Amniotic stem cell (primary cell): Measurements from ENCODE around the gene LARGE2.

Experiments used
- DNase-seq: peaks from one replicate; lab custom pipeline; 2025; lab: John Stamatoyannopoulos, UW

LARGE2 gene

DNA sequence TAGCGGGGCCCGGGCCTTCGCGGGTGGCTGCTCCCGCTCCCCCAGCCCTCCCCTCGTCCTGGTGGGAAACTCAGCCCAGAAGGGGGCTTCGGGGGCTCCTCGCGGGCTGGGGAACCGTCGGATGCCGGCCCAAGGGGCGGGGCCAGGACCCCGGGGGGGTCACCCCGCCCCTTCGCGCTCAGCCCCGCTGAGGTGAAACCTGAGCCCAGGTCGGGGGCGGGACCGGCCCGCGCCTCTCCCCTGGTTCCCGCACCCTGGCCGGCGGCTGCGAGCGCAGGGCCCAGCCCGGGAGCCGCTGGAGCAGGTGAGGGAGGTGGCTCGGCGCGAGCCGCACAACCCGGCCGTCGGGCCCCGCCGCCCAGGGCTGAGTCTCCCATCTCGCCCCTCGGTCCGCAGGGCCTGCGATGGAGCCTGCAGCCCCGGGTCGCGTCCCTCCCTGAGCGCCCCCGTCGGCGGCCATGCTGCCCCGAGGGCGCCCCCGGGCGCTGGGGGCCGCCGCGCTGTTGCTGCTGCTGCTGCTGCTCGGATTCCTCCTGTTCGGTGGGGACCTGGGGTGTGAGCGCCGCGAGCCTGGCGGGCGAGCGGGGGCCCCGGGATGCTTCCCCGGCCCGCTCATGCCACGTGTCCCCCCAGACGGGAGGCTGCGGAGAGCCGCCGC lies at the start of gene LARGE2:
TSS of gene LARGE2 (plus strand) at position 232 of the 658 bp plus-strand sequence. CDS start at position 459, 227 bp downstream.
- no peak for DNase-seq

DNA sequence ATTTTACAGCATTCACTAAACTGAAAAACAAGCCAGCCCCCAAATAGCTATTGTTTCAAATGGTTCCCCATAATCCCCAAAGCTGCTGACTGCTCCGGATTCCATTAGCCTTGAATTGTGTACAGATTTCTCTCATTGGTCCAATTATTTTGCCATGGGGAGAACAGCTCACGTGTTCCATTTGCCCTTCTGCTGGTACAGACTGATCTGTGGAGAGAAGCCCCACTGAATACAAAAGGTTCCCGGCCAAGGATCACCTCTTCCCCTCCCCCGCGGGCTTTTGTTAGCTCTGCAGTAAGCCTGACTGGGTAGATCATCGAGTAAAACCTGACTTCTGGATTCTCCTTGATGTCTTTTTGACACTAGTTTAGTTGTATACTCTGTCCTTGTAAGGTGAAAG lies 46.1 kb upstream of the LARGE2 start:
- no peak for DNase-seq

DNA sequence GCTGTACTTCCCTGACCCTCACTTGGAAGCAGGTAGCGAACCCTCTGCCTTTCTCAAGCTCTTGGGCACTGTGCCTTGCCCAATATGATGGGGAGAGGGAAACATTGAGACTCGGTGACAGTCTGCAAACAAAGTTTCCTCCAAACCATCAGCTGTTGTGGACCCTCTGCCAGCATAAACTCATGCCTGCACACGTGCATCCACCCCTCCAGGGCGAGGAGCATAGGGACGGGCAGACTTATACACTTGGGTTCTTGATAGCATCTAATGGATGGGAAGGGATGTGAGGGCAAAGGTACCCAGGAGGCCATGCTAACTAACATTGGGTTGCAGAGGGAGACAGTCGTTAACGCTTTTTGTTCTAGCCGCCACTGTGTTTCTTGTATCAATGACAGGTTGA lies 45.2 kb upstream of the LARGE2 start:
- DNase-seq: no peak

DNA sequence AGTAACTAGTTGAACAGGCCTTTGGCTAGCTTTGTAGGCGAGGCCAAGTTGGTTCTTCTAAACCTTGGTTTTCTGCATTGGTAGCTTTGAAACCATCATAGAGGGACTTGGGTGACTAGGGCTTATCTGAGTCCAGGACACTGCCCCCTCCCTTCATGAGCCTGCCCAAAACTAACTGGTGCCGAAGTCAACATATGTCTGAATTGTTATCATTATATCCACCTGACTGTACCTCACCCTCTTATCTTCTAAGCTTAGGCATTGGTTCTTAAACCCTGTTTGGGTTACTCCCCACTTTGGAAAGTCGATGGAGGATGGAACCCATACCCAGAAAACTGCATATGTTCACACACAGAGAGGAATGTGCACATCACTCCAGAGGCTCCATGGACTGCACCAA lies 44.6 kb upstream of the LARGE2 start:
- no peak for DNase-seq

DNA sequence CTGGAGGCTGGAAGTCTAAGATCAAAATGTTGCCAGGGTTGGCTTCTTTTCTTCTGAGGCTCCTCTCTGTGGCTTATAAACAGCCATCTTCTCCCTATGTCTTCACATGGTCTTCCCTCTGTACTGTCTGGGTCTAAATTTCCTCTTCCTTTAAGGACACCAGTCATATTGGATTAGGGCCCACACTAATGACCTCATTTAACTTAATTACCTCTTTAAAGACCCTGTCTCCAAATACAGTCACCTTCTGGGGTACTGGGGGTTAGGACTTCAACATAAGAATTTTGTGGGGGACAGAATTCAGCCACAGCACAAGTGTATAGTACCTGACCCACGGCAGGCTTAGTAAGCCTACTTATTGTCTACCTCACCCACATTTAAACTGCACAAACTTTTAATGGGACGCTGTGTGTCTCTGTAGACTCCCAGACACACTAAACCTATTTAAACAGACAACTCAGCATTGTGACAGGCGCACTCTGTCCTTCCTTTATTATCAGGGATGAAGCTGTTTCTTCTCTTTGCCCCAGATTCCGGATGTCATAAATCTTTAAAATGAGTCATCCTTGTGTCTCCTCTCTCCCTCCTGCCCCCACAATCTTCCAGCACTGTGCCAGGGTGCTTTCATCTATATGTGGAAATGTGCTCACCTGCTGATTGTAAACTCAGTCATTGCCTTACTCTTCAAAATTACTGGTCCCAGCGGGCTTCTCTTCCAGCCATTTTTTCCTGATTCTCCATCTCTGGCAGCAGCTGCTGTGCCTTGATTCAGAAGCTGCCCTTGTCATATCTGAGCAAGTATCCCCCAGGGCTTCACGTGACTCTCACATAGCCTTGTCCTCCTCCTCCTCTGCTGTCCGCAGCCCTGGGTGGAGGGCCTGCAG lies 42.4 kb upstream of the LARGE2 start:
- no peak for DNase-seq

DNA sequence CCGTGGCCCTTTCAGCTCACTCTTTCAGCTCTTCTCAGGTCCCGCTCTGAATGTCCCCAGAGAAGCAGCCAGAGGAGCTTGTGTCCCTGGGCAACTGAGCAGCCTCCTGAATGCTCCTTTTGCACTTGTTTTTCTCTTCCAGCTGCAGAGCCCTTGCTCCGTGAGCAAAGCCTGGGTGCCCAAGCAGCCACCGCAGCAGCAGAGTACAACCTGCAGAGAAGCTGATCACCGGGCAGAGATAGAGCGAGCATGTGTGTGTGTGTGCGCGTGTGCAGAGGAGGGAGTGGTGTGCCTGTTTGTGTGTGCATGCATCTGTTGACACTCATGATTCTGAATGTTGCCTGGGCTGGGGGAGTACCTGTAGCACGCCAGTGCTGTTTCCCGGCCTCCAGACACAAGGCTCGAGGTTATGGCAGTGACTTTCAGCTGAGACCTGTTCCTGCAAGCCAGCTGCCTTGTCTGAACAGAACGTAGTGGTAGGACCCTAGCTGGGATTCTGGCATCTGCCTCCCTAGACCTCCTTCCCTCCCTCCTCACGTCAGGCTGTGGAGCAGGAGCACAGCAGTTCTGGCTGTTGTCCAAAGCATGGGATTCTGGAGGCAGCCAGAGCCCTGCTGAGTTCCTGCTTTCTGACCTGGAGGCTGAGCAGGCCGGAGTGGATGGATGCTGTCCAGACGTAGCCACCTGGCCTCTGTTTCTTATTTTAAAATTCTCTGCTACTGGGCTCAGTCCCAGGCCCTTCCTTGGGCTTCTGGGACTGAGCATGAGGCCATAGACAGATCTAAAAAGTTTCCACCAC lies 41.5 kb upstream of the LARGE2 start:
- DNase-seq: no peak

DNA sequence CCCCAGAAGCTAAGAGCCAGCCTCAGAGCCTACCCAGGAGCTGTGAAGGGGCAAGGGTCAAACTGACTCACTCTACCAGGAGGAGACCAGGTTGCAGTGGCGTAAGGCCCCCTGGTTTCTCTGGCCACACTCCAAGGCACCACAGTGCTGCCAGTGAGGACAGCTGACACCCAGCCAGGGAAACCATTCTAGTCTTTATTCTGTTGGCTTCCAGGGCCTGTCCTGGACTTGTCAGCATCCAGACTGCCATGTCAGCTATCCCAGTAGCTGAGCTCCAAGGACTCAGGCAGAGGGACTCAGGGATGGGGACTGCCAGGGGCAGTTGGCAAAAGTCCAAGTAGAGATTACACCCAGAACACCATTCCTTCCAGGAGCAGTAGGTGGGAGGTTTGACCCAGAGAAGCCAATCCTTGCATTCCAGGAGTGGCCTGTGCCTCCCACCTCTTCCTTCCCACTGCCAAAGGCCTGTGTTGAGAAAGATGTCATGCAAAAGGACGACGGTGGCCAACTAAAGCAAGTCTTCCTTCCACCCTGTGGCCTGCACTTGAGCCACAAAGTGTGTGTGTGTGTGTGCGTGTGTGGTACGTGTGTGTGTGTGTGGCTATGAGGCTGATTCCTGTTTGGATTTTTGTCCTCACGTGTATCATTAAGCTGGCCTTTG lies 40.6 kb upstream of the LARGE2 start:
- DNase-seq: no peak

DNA sequence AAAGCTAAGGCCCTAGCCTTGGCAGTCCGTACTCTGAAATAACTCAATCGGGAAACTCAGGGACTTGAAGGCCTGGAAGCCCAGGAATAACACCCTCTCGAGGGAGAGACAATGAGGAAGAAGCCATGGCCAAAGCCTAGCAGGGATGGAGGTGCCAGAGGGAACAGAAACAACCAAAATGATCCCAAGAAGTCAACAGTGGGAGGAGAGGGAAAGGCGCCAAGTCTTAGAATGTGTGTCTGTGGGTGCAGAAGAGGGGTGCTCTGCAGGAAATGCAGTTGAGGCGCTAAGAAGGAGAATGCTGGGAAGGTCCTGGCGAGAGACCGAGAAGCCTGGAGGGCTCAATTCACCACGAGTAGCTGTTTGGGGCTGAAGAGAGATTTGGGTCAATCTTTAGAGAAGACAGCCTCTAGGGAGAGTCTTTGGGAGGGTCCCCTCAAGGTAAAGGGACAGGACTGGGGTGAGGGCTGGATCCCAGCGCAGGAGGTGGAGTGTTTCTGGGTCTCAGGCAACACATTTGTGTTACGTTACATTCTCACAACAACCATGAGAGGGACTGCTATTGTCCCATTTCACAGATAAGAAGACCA lies 37.8 kb upstream of the LARGE2 start:
- no peak for DNase-seq

DNA sequence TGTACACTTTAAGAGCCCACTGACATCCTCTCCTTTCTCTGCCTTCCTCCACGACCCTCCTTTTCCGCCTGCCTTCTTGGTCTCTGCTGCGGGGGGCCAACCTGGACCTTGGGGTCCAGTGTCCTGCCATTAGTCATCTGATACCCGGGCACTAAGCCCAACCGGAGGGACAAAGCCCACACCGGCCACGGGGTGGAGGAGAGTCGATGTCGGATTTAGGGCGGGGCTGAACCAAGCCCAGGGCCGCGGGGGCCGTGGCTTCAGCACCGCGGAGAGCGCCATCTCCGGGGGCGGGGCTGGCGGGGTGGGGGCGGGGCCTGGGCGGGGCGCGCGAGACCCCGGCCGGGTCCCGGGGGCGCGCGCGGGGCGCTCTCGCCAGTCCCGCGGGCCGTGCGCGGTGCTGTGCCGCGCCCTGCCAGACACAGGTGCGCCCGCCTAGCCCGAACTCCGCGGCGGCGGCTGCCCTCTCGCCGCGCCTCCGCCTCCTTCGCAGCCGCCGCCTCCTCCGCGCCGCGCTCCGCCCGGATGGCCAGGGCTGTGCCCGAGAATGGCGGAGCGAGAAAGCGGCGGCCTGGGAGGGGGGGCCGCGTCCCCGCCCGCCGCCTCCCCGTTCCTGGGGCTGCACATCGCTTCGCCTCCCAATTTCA lies 37.1 kb upstream of the LARGE2 start, which contains the start of gene MAPK8IP1:
TSS of gene MAPK8IP1 (plus strand) at position 378 of the 647 bp plus-strand sequence. CDS start at position 548, 170 bp downstream.
- DNase-seq: peak; percentile 5

DNA sequence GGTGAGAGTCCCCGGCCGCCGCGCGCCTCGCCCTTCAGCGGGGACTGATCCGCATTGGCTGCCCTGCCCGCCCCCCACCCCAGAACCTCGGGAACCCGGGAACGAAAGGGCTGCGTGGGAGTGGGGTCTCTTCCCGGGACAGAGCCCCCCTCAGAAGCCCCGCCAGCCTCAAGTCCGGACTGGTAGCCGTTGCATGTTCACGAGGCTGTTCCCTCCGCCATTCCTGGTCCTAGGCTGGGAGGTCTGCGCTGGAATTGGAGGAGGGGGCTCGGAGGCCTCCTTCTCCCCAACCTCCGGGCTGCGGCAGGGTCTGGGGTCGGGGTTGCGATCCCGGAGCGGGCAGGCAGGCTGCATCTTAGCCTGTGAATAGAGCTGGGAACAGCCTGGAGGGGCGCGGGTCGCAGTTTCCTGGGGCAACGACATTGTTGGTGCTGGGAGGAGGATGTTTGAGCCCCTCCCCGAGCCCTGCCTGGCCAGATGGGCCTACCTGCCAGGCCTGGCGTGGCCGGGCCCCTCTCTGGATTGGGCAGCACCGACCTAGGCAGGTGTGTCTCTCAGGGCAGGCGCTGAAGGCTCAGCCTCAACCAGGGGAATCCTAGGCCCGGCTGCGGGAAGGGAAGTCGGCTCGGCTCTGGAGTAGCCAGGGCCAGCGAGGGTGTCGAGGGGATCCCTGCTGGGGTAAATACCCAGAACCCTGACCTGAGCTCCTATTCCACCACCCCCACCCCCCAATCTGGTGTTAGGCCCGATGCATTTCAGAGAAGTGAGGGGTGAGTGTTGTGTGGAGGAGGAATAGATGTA lies 36.3 kb upstream of the LARGE2 start:
- no peak for DNase-seq

DNA sequence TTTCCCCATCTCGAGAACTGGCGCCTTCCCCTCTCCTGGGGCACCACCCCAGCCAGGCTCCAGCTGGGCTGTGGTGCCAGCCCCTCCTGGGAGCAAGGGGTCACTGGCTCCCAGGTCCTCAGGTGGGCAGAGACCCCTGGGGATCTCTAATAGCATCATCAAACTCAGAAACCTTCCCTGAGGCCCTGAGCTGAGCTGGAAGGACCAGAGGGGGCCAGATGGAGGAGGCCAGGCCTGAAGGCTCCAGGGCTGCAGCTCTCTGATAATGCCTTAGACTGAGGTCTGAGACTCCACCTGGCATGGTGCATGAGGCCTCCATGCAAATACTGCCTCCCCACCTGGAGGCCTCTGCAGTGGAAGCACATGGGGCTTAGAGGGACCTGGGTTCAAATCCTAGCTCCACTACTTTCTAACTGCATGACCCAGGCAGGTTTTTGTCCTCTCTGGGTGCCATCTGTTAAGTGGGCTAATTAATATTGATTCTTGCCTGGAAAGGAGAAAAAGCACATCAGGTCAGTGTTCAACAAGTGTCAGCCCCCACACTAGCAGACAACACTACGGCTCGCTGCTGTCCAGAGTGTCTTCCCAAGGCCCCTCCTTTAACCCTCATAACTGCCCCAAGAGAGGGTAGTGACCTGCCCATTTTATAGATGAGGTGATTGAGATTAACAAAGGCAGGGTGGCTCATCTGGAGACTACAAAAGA lies 35.5 kb upstream of the LARGE2 start:
- no peak for DNase-seq

DNA sequence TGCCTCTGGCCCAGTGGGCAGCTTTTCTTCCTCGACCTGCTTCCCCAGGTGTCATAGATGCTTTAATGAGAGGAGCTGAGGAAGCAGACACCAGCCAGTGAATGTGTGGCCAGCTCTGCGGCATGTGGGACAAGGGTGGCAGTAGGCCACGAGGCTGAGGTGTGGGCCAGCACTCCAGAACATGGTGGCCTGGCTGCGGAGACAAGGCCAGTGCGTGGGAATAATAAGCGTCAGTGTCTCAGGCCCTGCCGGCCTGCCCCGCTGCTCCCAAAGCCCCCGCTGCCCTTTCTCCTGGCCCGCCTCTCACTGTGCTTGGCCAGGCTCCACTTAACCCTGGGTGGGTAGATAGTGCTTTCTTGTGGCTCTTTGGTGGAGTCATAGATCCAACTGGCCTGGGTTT lies 34.9 kb upstream of the LARGE2 start:
- DNase-seq: no peak

DNA sequence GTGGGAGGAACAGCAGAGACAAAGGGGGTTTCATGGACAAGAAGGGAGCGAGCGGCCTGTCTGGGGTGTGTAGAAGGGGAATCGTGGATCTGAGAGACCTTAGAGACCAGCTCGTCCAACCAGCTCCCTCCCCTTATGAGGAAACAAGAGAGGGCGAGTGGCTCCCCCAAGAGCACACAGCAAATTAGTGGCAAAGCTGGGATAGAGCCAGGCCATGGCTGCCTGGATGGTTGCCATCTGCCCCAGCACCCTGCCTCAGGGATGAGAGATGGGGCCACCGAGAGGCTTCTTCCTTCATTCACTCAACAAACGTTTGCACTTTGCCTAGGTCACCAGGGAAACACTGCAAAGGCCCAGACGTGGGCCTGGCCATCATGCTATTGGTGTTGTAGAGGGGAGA lies 32.9 kb upstream of the LARGE2 start:
- no peak for DNase-seq

DNA sequence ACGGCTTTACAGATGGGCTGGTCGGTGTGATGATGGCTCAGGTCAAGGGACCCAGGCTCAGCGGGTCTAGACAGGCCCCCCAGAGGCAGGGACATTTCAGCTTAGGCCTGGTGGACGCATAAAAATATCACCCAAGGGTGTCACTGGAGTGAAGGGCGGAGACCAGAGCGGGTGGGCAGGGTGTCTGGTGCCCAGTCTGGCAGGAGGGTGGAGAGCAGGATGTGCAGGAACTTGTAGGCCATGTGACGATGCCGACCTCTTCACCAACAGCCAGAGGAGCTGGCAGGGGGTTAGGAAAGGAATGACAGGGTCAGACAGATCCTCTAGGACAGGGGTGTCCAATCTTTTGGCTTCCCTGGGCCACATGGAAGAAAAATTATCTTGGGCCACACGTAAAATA lies 32.5 kb upstream of the LARGE2 start:
- no peak for DNase-seq

DNA sequence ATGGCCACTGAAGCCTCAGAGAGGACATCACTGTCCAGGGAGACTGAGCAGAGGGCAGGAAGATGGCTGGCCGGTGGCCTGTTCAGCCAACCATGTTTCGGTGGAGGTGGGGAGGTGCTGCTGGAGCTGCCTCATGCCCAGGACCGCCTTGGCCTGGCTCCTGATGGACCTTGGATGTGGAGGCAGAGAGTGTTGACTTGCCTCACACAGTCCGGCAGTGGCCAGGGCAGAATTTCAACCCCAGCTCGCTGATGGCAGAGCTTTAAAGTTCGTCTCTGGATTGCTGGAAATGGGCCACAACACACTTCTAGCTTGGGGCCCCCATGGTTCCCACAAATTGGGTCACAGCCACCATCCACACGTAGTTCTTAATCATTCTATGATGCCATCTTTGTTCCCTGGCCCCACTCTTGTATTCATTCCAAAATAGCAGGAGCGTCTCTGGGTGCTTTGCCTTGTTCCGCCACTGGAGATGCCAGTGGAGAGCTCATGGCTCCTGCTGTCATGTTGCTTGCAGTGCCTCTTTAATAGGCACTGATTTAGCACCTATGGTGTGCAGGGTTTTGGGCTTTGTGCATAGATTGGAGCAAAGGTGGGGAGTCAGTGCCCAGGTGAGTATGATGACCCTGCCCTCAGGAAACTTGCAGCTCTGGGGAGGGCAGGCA lies 31.4 kb upstream of the LARGE2 start:
- DNase-seq: no peak

DNA sequence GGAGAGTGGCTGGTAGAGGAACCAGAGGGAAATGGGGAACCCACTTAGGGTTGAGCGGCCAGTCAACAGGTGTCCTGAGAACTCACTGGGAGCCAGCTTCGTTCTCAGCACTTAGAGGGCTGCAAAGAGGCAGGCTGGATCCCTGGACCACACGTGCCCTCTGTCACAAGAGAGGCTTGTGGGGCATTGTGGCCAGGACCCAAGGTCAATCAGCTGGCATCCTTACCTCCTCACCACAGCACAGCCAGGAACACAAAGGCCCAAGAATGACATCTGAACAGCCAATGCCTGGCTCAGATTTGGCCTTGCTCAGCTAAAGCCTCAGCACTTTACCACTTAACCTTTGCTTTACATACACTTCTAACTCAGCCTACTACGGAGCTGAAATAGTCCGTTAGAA lies 29.6 kb upstream of the LARGE2 start:
- no peak for DNase-seq

DNA sequence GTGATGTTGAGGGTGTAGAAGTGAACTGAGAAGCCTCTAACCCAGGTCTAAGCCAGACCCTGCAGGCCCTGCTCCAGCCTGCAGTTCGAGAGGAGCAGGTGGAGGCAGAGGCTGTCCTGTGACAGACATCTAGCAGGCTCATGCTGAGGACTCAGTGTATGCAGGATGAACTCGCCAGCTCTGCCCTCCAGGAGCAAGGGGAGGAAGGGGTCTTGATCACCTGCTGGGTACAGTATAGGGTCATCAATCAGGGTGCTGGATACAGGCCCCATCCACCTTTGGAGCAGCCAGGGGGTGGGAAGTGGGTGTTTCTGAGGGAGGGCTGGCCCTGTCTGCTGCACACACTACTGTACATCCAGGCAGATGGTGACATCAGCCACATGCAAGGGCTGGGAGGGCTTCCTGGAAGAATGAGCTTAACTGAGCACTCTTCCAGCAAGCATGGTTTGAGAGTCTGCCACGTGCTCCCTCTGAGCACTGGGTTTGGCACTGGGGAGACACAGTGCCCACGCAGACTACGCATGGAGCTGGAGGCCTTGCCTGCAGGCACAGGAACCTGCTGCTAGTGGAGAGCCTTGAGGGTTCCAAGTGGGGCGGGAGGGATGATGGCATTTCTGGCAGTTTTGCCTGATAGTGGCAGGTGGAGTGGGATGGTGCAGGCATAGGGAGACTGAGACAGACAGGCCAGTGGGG lies 27.8 kb upstream of the LARGE2 start:
- no peak for DNase-seq

DNA sequence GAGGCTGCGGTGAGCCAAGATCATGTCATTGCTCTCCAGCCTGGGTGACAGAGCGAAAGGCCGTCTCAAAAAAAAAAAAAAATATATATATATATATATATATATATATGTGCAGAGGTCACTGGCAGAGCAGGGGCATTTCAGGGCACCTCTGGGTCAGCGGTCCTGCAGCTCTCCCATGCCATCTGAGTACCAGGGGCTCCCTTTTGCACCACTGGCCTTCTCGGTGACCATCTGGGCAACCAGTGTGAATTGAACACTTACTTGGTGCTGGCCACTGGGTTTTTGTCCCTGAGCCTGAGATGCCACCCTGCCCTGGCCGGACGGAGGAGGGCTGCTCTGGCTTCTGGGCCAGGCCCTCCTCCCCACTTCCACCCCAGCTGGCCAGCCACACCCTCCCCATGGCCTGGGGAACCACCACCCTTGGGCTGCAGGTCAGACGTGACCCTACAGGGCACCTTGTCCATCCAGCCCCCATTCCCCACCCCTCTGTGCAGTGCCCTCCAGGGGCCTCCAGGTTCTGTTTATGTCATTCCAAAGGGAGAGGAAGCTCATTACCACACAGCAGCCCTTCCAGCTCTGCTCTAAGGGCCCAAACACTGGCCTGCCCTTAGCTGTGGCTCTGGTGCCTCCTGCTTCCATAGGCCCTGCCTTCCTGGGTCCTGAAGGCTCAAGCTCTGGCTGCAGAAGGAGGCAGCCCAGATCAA lies 26.8 kb upstream of the LARGE2 start:
- no peak for DNase-seq
